Amniotic epithelial cell (primary cell): ENCODE measurements around the gene FBXO21.
"Not testable (repeated sequence)": the region's sequence is repeated elsewhere in the genome, so short reads cannot be mapped to it uniquely, and the experiment has no call there.

Experiments used
- DNase-seq: peaks from one replicate; pipeline ENCODE4 v3.0.0-alpha.2; 2010; ENCODE audit warnings: low read depth

FBXO21 gene

GRCh38 chr12:117190210-117190781 lies at the start of gene FBXO21:
TSS of gene FBXO21 (minus strand) at chr12:117190470. CDS start at chr12:117190456, 14 bp downstream.
- DNase-seq, result peak; percentile 65

- no peak for DNase-seq
Observed at GRCh38 chr12:117236456-117237001, 46.3 kb upstream of the FBXO21 start.

GRCh38 chr12:117235261-117235660 lies 45.0 kb upstream of the FBXO21 start:
- no peak for DNase-seq

- DNase-seq, result no peak
Observed at GRCh38 chr12:117234441-117234840, 44.2 kb upstream of the FBXO21 start.

GRCh38 chr12:117231750-117232149 lies 41.5 kb upstream of the FBXO21 start:
- DNase-seq, result no peak

GRCh38 chr12:117228239-117228638 lies 38.0 kb upstream of the FBXO21 start:
- DNase-seq, result no peak

GRCh38 chr12:117227000-117227653 lies 36.9 kb upstream of the FBXO21 start:
- DNase-seq, result no peak

GRCh38 chr12:117226505-117226904 lies 36.2 kb upstream of the FBXO21 start:
- DNase-seq, result no peak

- DNase-seq, result no peak
Observed at GRCh38 chr12:117225179-117225578, 34.9 kb upstream of the FBXO21 start.

- not testable (repeated sequence) for DNase-seq
Observed at GRCh38 chr12:117220947-117221346, 30.7 kb upstream of the FBXO21 start.

GRCh38 chr12:117218149-117218548 lies 27.9 kb upstream of the FBXO21 start:
- no peak for DNase-seq

GRCh38 chr12:117216686-117217085 lies 26.4 kb upstream of the FBXO21 start:
- DNase-seq, result no peak

GRCh38 chr12:117214797-117215196 lies 24.5 kb upstream of the FBXO21 start:
- DNase-seq, result no peak

GRCh38 chr12:117213295-117213808 lies 23.1 kb upstream of the FBXO21 start:
- no peak for DNase-seq

- DNase-seq, result peak; percentile 72
Observed at GRCh38 chr12:117212563-117213190, 22.4 kb upstream of the FBXO21 start.

- DNase-seq, result no peak
Observed at GRCh38 chr12:117210266-117210918, 20.1 kb upstream of the FBXO21 start.

- DNase-seq, result no peak
Observed at GRCh38 chr12:117209626-117210025, 19.4 kb upstream of the FBXO21 start.

- no peak for DNase-seq
Observed at GRCh38 chr12:117208811-117209455, 18.7 kb upstream of the FBXO21 start.

- DNase-seq, result no peak
Observed at GRCh38 chr12:117208206-117208605, 17.9 kb upstream of the FBXO21 start.

- DNase-seq, result no peak
Observed at GRCh38 chr12:117207675-117208074, 17.4 kb upstream of the FBXO21 start.

- no peak for DNase-seq
Observed at GRCh38 chr12:117202556-117202955, 12.3 kb upstream of the FBXO21 start.

- DNase-seq, result no peak
Observed at GRCh38 chr12:117202033-117202432, 11.8 kb upstream of the FBXO21 start.
